ENCODE results near the gene SCN5A. TPM values are rescaled to one million over a fixed set of nuclear protein-coding genes. Genes with fewer than 3 reads are reported as not detected.

SCN5A gene
- total and polyA plus RNA-seq, 4 donors: 0.01 to 0.14 TPM; not detected in 2

DNA sequence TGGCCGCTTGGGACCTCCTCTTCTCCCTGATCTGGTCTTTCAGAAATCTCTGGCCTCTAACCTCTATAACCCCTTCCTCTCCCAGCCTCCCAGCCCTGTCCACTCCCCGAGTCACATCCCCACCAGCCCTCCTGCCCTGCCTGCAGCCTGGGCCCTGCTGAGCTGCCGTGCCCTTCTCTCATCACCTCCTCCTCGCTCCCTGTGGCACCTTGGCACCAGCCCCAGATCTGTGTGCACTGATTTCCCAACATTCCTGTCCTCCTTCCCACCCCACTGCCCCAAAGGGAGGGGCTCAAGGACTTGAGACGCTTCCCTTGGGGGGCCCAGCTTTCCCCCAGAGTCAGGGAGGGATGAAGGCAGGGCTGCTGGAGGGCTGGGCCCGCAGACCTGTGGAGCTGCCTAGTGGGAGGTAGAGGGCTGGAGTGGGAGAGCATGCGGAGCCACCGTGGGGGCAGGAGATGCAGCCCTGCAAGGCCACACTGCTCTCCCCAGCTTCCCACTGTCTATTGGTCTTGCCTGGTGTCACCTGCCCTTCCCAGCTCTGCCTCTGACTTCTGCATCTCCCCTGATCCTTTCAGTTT, 110.6 kb downstream of the SCN5A start:
- Histone ChIP-seq H3K27me3 (ENCODE audit: control insufficient read depth in 4 of 4, insufficient read depth in 4 of 4, low read length in 3 of 4) (no peaks in the 10 kb centered on the region), H3K4me3 (ENCODE audit: low read depth in 1 of 3, low read length in 3 of 3) (no peak overlapping the region), H3K4me1 (ENCODE audit: control insufficient read depth in 4 of 4, insufficient read depth in 4 of 4, low read length in 3 of 4) (no peaks in the 10 kb centered on the region), H3K9me3 (ENCODE audit: control insufficient read depth in 4 of 4, low read length in 3 of 4) (peaks cover 0 to 2% (median 0%) of the 10 kb centered on the region in 4 donors), H3K9ac (ENCODE audit: low read depth in 1 of 2, low read length in 2 of 2) (no peak overlapping the region), H3K36me3 (ENCODE audit: control insufficient read depth in 4 of 4, insufficient read depth in 3 of 4, low read depth in 1 of 4, low read length in 3 of 4) (no peaks in the 10 kb centered on the region), H3K27ac (ENCODE audit: low read depth in 1 of 2, low read length in 2 of 2) (no peak overlapping the region)
- 84% methylated on average over 8 of the region's 8 CpGs for WGBS
- TF ChIP-seq, protein P1, sequence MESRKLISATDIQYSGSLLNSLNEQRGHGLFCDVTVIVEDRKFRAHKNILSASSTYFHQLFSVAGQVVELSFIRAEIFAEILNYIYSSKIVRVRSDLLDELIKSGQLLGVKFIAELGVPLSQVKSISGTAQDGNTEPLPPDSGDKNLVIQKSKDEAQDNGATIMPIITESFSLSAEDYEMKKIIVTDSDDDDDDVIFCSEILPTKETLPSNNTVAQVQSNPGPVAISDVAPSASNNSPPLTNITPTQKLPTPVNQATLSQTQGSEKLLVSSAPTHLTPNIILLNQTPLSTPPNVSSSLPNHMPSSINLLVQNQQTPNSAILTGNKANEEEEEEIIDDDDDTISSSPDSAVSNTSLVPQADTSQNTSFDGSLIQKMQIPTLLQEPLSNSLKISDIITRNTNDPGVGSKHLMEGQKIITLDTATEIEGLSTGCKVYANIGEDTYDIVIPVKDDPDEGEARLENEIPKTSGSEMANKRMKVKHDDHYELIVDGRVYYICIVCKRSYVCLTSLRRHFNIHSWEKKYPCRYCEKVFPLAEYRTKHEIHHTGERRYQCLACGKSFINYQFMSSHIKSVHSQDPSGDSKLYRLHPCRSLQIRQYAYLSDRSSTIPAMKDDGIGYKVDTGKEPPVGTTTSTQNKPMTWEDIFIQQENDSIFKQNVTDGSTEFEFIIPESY (IDR thresholded peaks at IDR 0.05): no peak
- TF ChIP-seq RXRA (IDR thresholded peaks at IDR 0.05): no peak
- DNase-seq (ENCODE audit: low spot score): no peak

DNA sequence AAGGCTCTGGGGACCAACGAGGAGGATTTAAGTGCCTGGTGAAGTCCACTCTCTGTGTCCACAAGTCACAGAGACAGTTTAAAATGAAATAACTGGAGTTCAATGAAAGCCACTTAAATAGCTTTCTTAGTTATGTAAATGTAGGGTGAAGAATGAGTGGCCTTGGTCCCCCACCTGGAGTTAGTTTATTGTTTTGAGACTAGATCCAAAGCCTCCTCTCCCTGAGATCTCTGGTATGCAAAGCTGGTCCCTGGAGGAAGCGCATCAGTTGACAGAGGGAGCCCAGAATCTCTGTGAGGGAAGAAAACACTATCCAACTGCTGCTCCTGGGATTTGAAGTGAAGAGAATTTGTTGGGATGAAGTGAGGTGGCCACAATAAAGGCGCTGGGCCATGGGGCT, 112.8 kb downstream of the SCN5A start:
- TF ChIP-seq HNF4G (IDR thresholded peaks at IDR 0.05) (no peak), NR2F2 (IDR thresholded peaks at IDR 0.05) (no peak), YY1 (IDR thresholded peaks at IDR 0.05) (no peak)
- TF ChIP-seq, protein P1 (IDR thresholded peaks at IDR 0.05): no peak
- H3K4me1 ChIP-seq (ENCODE audit: control insufficient read depth in 4 of 4, insufficient read depth in 4 of 4, low read length in 3 of 4): no peaks in the 10 kb centered on the region
- WGBS: 90% methylated on average over 3 of the region's 3 CpGs
- H3K9ac ChIP-seq (ENCODE audit: low read depth in 1 of 2, low read length in 2 of 2): no peak overlapping the region
- peaks cover 0 to 2% (median 0%) of the 10 kb centered on the region in 4 donors for H3K9me3 ChIP-seq (ENCODE audit: control insufficient read depth in 4 of 4, low read length in 3 of 4)
- H3K36me3 ChIP-seq (ENCODE audit: control insufficient read depth in 4 of 4, insufficient read depth in 3 of 4, low read depth in 1 of 4, low read length in 3 of 4): no peaks in the 10 kb centered on the region
- H3K27ac ChIP-seq (ENCODE audit: low read depth in 1 of 2, low read length in 2 of 2): no peak overlapping the region
- no peaks in the 10 kb centered on the region for H3K27me3 ChIP-seq (ENCODE audit: control insufficient read depth in 4 of 4, insufficient read depth in 4 of 4, low read length in 3 of 4)
- DNase-seq (ENCODE audit: low spot score): no peak
- H3K4me3 ChIP-seq (ENCODE audit: low read depth in 1 of 3, low read length in 3 of 3): no peak overlapping the region

DNA sequence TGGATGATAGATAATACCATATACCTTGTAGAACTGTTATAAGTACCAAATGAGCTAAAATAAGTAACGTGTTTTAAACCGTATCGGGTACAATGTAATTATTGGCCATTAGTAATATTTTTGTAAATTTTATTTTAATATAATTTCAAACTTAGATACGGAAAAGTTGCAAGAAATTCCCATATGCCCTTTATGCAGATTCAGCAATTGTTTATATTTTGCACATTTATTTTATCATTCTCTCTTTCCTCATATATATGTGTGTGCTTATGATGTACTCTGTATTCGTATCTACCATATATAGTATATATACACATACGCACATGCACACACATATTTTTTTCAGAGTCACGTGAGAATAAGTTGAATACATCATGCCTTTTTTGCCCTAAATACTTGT, 114.9 kb downstream of the SCN5A start:
- Histone ChIP-seq H3K27me3 (ENCODE audit: control insufficient read depth in 4 of 4, insufficient read depth in 4 of 4, low read length in 3 of 4) (no peaks in the 10 kb centered on the region), H3K36me3 (ENCODE audit: control insufficient read depth in 4 of 4, insufficient read depth in 3 of 4, low read depth in 1 of 4, low read length in 3 of 4) (no peaks in the 10 kb centered on the region), H3K4me3 (ENCODE audit: low read depth in 1 of 3, low read length in 3 of 3) (no peak overlapping the region), H3K9me3 (ENCODE audit: control insufficient read depth in 4 of 4, low read length in 3 of 4) (peaks cover 0 to 2% (median 0%) of the 10 kb centered on the region in 4 donors), H3K9ac (ENCODE audit: low read depth in 1 of 2, low read length in 2 of 2) (no peak overlapping the region), H3K27ac (ENCODE audit: low read depth in 1 of 2, low read length in 2 of 2) (no peak overlapping the region), H3K4me1 (ENCODE audit: control insufficient read depth in 4 of 4, insufficient read depth in 4 of 4, low read length in 3 of 4) (no peaks in the 10 kb centered on the region)
- WGBS: 98% methylated on average over 7 of the region's 7 CpGs
- no peak for DNase-seq (ENCODE audit: low spot score)
- TF ChIP-seq YY1 (IDR thresholded peaks at IDR 0.05) (no peak), TAF1 (conservative IDR thresholded peaks at IDR 0.05) (no peak), HNF4A (conservative IDR thresholded peaks at IDR 0.05) (no peak), HNF4G (IDR thresholded peaks at IDR 0.05) (no peak), SP1 (IDR thresholded peaks at IDR 0.05) (no peak)

DNA sequence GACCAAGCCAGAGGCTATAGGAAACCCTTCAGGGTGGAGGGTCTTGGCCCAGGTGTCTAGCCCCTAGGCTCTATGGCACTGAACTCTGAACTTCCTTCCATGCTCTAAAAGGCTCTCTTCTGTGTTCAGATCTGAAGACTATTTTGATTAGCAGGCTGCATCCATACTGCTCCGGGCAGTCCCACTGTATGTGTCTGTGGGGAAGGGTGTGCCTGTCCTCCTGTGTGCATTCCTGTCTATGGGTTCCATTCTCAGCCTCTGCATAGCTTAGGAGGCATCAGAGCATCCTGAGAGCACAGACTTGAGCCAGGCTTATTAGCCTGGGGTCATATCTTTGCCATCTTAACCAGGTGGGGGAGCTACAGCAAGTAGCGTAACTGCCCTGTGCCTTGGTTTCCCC, 115.3 kb downstream of the SCN5A start:
- H3K4me1 ChIP-seq (ENCODE audit: control insufficient read depth in 4 of 4, insufficient read depth in 4 of 4, low read length in 3 of 4): no peaks in the 10 kb centered on the region
- H3K27ac ChIP-seq (ENCODE audit: low read depth in 1 of 2, low read length in 2 of 2): no peak overlapping the region
- H3K9me3 ChIP-seq (ENCODE audit: control insufficient read depth in 4 of 4, low read length in 3 of 4): peaks cover 0 to 2% (median 0%) of the 10 kb centered on the region in 4 donors
- no peak overlapping the region for H3K4me3 ChIP-seq (ENCODE audit: low read depth in 1 of 3, low read length in 3 of 3)
- H3K9ac ChIP-seq (ENCODE audit: low read depth in 1 of 2, low read length in 2 of 2): no peak overlapping the region
- no peaks in the 10 kb centered on the region for H3K36me3 ChIP-seq (ENCODE audit: control insufficient read depth in 4 of 4, insufficient read depth in 3 of 4, low read depth in 1 of 4, low read length in 3 of 4)
- DNase-seq (ENCODE audit: low spot score): no peak
- over 99% methylated on average over 2 of the region's 2 CpGs for WGBS
- TF ChIP-seq EGR1 (IDR thresholded peaks at IDR 0.05; ENCODE audit: low read depth in 2 of 2) (no peak), GABPA (IDR thresholded peaks at IDR 0.05 in 1 of 2, conservative IDR thresholded peaks at IDR 0.05 in 1 of 2) (no peak), SP1 (IDR thresholded peaks at IDR 0.05) (no peak), FOXA1 (IDR thresholded peaks at IDR 0.05) (no peak), YY1 (IDR thresholded peaks at IDR 0.05) (no peak), ATF3 (IDR thresholded peaks at IDR 0.05) (no peak)
- TF ChIP-seq, protein P2, sequence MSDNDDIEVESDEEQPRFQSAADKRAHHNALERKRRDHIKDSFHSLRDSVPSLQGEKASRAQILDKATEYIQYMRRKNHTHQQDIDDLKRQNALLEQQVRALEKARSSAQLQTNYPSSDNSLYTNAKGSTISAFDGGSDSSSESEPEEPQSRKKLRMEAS (IDR thresholded peaks at IDR 0.05): no peak
- TF ChIP-seq, protein P3, sequence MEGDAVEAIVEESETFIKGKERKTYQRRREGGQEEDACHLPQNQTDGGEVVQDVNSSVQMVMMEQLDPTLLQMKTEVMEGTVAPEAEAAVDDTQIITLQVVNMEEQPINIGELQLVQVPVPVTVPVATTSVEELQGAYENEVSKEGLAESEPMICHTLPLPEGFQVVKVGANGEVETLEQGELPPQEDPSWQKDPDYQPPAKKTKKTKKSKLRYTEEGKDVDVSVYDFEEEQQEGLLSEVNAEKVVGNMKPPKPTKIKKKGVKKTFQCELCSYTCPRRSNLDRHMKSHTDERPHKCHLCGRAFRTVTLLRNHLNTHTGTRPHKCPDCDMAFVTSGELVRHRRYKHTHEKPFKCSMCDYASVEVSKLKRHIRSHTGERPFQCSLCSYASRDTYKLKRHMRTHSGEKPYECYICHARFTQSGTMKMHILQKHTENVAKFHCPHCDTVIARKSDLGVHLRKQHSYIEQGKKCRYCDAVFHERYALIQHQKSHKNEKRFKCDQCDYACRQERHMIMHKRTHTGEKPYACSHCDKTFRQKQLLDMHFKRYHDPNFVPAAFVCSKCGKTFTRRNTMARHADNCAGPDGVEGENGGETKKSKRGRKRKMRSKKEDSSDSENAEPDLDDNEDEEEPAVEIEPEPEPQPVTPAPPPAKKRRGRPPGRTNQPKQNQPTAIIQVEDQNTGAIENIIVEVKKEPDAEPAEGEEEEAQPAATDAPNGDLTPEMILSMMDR (IDR thresholded peaks at IDR 0.05; ENCODE audit: low read depth, low read length, missing input control): no peak
- H3K27me3 ChIP-seq (ENCODE audit: control insufficient read depth in 4 of 4, insufficient read depth in 4 of 4, low read length in 3 of 4): no peaks in the 10 kb centered on the region

All from liver (tissue), 9 donors.